ENCODE results near the gene SYT7.
"Not testable (repeated sequence)": the region's sequence is repeated elsewhere in the genome, so short reads cannot be mapped to it uniquely, and the experiment has no call there.

The SYT7 gene

GRCh38 chr11:61616434-61616833, 35.6 kb upstream of the SYT7 start:
- H3K4me3 ChIP-seq (ENCODE audit: low read length) = no peak overlapping the region
- TF ChIP-seq CTCF (conservative IDR thresholded peaks at IDR 0.05; ENCODE audit: low read depth, low read length) = no peak
- no peak for DNase-seq (ENCODE audit: low read depth)

GRCh38 chr11:61614782-61615181, 33.9 kb upstream of the SYT7 start:
- not testable (repeated sequence) for DNase-seq (ENCODE audit: low read depth); H3K4me3 ChIP-seq (ENCODE audit: low read length)

- DNase-seq (ENCODE audit: low read depth) = no peak
- H3K4me3 ChIP-seq (ENCODE audit: low read length) = no peak overlapping the region
- TF ChIP-seq CTCF (conservative IDR thresholded peaks at IDR 0.05; ENCODE audit: low read depth, low read length) = no peak
Measured at GRCh38 chr11:61613870-61614269, 33.0 kb upstream of the SYT7 start.

- H3K4me3 ChIP-seq (ENCODE audit: low read length) = no peak overlapping the region
- TF ChIP-seq CTCF (conservative IDR thresholded peaks at IDR 0.05; ENCODE audit: low read depth, low read length) = no peak
- DNase-seq (ENCODE audit: low read depth) = no peak
Measured at GRCh38 chr11:61613051-61613450, 32.2 kb upstream of the SYT7 start.

GRCh38 chr11:61611309-61611708, 30.4 kb upstream of the SYT7 start:
- H3K4me3 ChIP-seq (ENCODE audit: low read length) = no peak overlapping the region
- no peak for TF ChIP-seq CTCF (conservative IDR thresholded peaks at IDR 0.05; ENCODE audit: low read depth, low read length)
- DNase-seq (ENCODE audit: low read depth) = no peak

- TF ChIP-seq CTCF (conservative IDR thresholded peaks at IDR 0.05; ENCODE audit: low read depth, low read length) = no peak
- no peak overlapping the region for H3K4me3 ChIP-seq (ENCODE audit: low read length)
- no peak for DNase-seq (ENCODE audit: low read depth)
Measured at GRCh38 chr11:61610905-61611304, 30.0 kb upstream of the SYT7 start.

GRCh38 chr11:61609980-61610366, 29.1 kb upstream of the SYT7 start:
- DNase-seq (ENCODE audit: low read depth) = no peak
- TF ChIP-seq CTCF (conservative IDR thresholded peaks at IDR 0.05; ENCODE audit: low read depth, low read length) = peak; percentile 44
- no peak overlapping the region for H3K4me3 ChIP-seq (ENCODE audit: low read length)
